Breast epithelium (tissue), 3 donors: ENCODE results near the gene TAOK1.

Experiments used
- CTCF ChIP-seq, 3 donors: fragments of 450-650 bp; IDR thresholded peaks; one replicate each; pipeline ENCODE4 v1.5.1; 2016 to 2017; ENCODE audit warnings: antibody characterized with exemption in 3 of 3, mild to moderate bottlenecking in 3 of 3, moderate library complexity in 3 of 3
- POLR2A ChIP-seq: fragments of 450-650 bp; IDR thresholded peaks from one replicate; pipeline ENCODE4 v1.6.1; 2016; ENCODE audit warnings: antibody characterized with exemption, mild to moderate bottlenecking, moderate library complexity
- POLR2AphosphoS5 ChIP-seq, 3 donors: sonication (generic); formaldehyde crosslinking; IDR thresholded peaks; one replicate each; pipeline ENCODE4 v1.6.1; 2017; ENCODE audit warnings: antibody characterized with exemption in 3 of 3

DNA sequence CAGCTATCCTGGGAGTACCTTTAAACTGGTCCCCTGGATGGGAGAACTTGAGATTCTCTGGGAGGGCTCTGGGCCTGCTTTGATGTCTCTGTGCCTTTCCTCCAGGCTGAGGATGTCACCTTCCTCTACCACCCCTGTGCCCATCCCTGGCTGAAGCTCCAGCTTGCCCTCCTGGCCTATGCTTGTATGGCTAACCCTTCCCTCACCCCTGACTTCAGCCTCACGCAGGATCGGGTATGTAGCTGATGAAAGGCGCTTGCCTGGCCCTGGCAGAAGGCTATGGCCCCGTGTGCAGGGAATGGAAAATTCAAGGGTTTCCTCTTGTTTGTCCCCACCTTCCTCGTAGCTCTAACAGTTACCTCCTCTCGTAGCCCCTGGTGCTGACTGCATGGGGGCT, 181.3 kb downstream of the TAOK1 start:
- no peak for TF ChIP-seq CTCF (IDR thresholded peaks at IDR 0.05)
- no peak for TF ChIP-seq POLR2A
- TF ChIP-seq POLR2AphosphoS5 (IDR thresholded peaks at IDR 0.05): no peak
